Measurements from ENCODE around the gene CDH4.

GRCh38 chr20:61636531-61637116, 384.6 kb downstream of the CDH4 start:
- TF ChIP-seq CTCF (conservative IDR thresholded peaks at IDR 0.05) (no peak), ZFX (IDR thresholded peaks at IDR 0.05) (no peak)

Measured in C4-2B (cell line).